HG02973 (cell line): ENCODE measurements around the gene OSBPL9.

ENCODE experiments used
- ATAC-seq: cut with Tn5 transposase; IDR thresholded peaks from one replicate; pipeline ENCODE4 v1.9.1; 2021; ENCODE audit warnings: moderate library complexity; ENCODE audit not compliant: unreplicated experiment

OSBPL9 gene

GRCh38 chr1:51734896-51735745 is 118.2 kb downstream of the OSBPL9 start:
- no peak for ATAC-seq

GRCh38 chr1:51735746-51736254 is 118.9 kb downstream of the OSBPL9 start:
- no peak for ATAC-seq

GRCh38 chr1:51736702-51737101 is 119.8 kb downstream of the OSBPL9 start:
- ATAC-seq: no peak

- ATAC-seq: no peak
Observed at GRCh38 chr1:51738681-51739080, 121.8 kb downstream of the OSBPL9 start.

GRCh38 chr1:51740652-51741051 is 123.8 kb downstream of the OSBPL9 start:
- ATAC-seq: no peak

- ATAC-seq: no peak
Observed at GRCh38 chr1:51741121-51741681, 124.3 kb downstream of the OSBPL9 start.

GRCh38 chr1:51744506-51745303 is 127.8 kb downstream of the OSBPL9 start:
- no peak for ATAC-seq

GRCh38 chr1:51745304-51745570 is 128.3 kb downstream of the OSBPL9 start:
- ATAC-seq: no peak

- no peak for ATAC-seq
Observed at GRCh38 chr1:51749151-51749550, 132.3 kb downstream of the OSBPL9 start.

GRCh38 chr1:51750218-51750617 is 133.3 kb downstream of the OSBPL9 start:
- no peak for ATAC-seq

GRCh38 chr1:51750729-51751128 is 133.8 kb downstream of the OSBPL9 start:
- no peak for ATAC-seq

GRCh38 chr1:51752073-51752948 is 135.4 kb downstream of the OSBPL9 start:
- ATAC-seq: no peak

- ATAC-seq: no peak
Observed at GRCh38 chr1:51753969-51754368, 137.1 kb downstream of the OSBPL9 start.

- no peak for ATAC-seq
Observed at GRCh38 chr1:51754666-51755065, 137.8 kb downstream of the OSBPL9 start.

- no peak for ATAC-seq
Observed at GRCh38 chr1:51755437-51755836, 138.5 kb downstream of the OSBPL9 start.

- no peak for ATAC-seq
Observed at GRCh38 chr1:51756290-51756689, 139.4 kb downstream of the OSBPL9 start.

- no peak for ATAC-seq
Observed at GRCh38 chr1:51758310-51758709, 141.4 kb downstream of the OSBPL9 start.

- ATAC-seq: no peak
Observed at GRCh38 chr1:51760872-51761271, 144.0 kb downstream of the OSBPL9 start.

- ATAC-seq: no peak
Observed at GRCh38 chr1:51761351-51761750, 144.5 kb downstream of the OSBPL9 start.

GRCh38 chr1:51768971-51769588 is 152.2 kb downstream of the OSBPL9 start:
- no peak for ATAC-seq
